OCI-LY7 (cell line): ENCODE data around the gene DALRD3. TPM values are rescaled to one million over a fixed set of nuclear protein-coding genes. Genes with fewer than 3 reads are reported as not detected.

Source experiments
- BruUV-seq: library from RNA; stranded (reverse); fragments of 400-500 nt; replicated peaks from 2 replicates; lab custom pipeline; 2021; lab: Mats Ljungman, UMichigan
- CTCF ChIA-PET: fragments of 300-600 bp; sonication (Branson Sonifier 250); formaldehyde crosslinking; loops from one replicate; lab custom pipeline; 2022; ENCODE audit warnings: antibody characterized with exemption; ENCODE audit not compliant: unreplicated experiment; lab: Charles Lee
- POLR2A ChIA-PET: fragments of 300-600 bp; sonication (Branson Sonifier 250); formaldehyde crosslinking; loops from one replicate; lab custom pipeline; 2022; ENCODE audit warnings: antibody characterized with exemption; lab: Charles Lee
- DNase-seq: peaks from one replicate; pipeline ENCODE4 v3.0.0-alpha.2; 2015; ENCODE audit warnings: low spot score
- H2AFZ ChIP-seq: fragments of 200-600 bp; sonication (generic), shearing (Covaris generic); 2 replicates; pipeline ENCODE4 v1.6.1; 2014; ENCODE audit warnings: mild to moderate bottlenecking, antibody characterized with exemption, low read length, moderate library complexity
- H3K27ac ChIP-seq: fragments of 200-600 bp; sonication (generic); 2 replicates; pipeline ENCODE4 v1.5.1; 2014; ENCODE audit warnings: mixed run types, low read depth, mild to moderate bottlenecking, moderate library complexity, low read length, inconsistent platforms; ENCODE audit not compliant: poor library complexity, severe bottlenecking
- H3K36me3 ChIP-seq: fragments of 200-600 bp; sonication (generic); 2 replicates; pipeline ENCODE4 v1.6.1; 2014; ENCODE audit warnings: mild to moderate bottlenecking, antibody characterized with exemption, low read length, moderate library complexity, mixed read lengths; ENCODE audit not compliant: insufficient read depth
- H3K4me1 ChIP-seq: fragments of 200-600 bp; sonication (generic); 2 replicates; pipeline ENCODE4 v1.5.1; 2014; ENCODE audit warnings: mild to moderate bottlenecking, low read length; ENCODE audit not compliant: insufficient read depth, poor library complexity, severe bottlenecking
- H3K4me2 ChIP-seq: fragments of 200-600 bp; sonication (generic); 2 replicates; pipeline ENCODE4 v1.6.1; 2014; ENCODE audit warnings: mild to moderate bottlenecking, low read length
- H3K4me3 ChIP-seq: fragments of 200-600 bp; sonication (generic); 2 replicates; pipeline ENCODE4 v1.5.1; 2014; ENCODE audit warnings: mild to moderate bottlenecking, low read depth, low read length; ENCODE audit not compliant: poor library complexity, severe bottlenecking
- H3K79me2 ChIP-seq: fragments of 200-600 bp; sonication (generic); 2 replicates; pipeline ENCODE4 v1.6.1; 2016; ENCODE audit warnings: low read depth, mild to moderate bottlenecking, low read length, moderate library complexity, mixed read lengths; ENCODE audit not compliant: insufficient read depth
- H3K9me2 ChIP-seq: fragments of 200-600 bp; sonication (generic); 2 replicates; pipeline ENCODE4 v1.6.1; 2016; ENCODE audit warnings: mild to moderate bottlenecking, low read length, mixed read lengths; ENCODE audit not compliant: insufficient read depth
- H3K9me3 ChIP-seq: fragments of 200-600 bp; sonication (generic); 2 replicates; pipeline ENCODE4 v1.6.1; 2014; ENCODE audit warnings: mild to moderate bottlenecking, mixed run types, low read length, mixed read lengths
- H4K20me1 ChIP-seq: fragments of 200-600 bp; sonication (generic); 2 replicates; pipeline ENCODE4 v1.6.1; 2014; ENCODE audit warnings: mild to moderate bottlenecking, antibody characterized with exemption, low read length, moderate library complexity, mixed read lengths; ENCODE audit not compliant: insufficient read depth
- CTCF ChIP-seq: fragments of 200-600 bp; sonication (generic); conservative IDR thresholded peaks from 2 replicates; pipeline ENCODE4 v1.5.1; 2014; ENCODE audit warnings: mild to moderate bottlenecking, antibody characterized with exemption, low read length, moderate library complexity, mixed read lengths
- EZH2phosphoT487 ChIP-seq: fragments of 200-600 bp; sonication (generic); IDR thresholded peaks from 2 replicates; pipeline ENCODE4 v1.6.1; 2018; ENCODE audit warnings: low read depth, borderline replicate concordance, mild to moderate bottlenecking, mixed run types, antibody characterized with exemption, low read length, moderate library complexity, mixed read lengths
- intact Hi-C: fragments of 100-400 bp; cut with micrococcal nuclease; formaldehyde crosslinking; loops from one replicate; pipeline ENCODE4 v1.10.0; 2022; ENCODE audit not compliant: unreplicated experiment
- total RNA-seq, 2 experiments: library from RNA; depleted of rRNA in 1 of 2; stranded (reverse); fragments of >200 nt in 1 of 2; shearing (Covaris generic) in 1 of 2; gene quantifications; 2 replicates each; pipeline ENCODE4 v1.2.3, GENCODE V29; 2014 to 2022

The DALRD3 gene
- total RNA-seq, 2 experiments from 2014 or later, result 35.0 to 36.2 TPM

GRCh38 chr3:49013738-49014660, 4.4 kb downstream of the DALRD3 start:
- H3K27ac ChIP-seq, result no peak overlapping the region
- no peak overlapping the region for H3K4me2 ChIP-seq
- CTCF ChIA-PET, result interaction anchor here (0.8 to 1.2 kb wide), 2 partner anchors 24 to 26 kb away, joined by 3 to 7 read pairs; partner anchors contain the start of gene P4HTM
- BruUV-seq, result no TSS peak
- peaks cover 61% of the 10 kb centered on the region for H3K36me3 ChIP-seq
- peaks cover 15% of the 10 kb centered on the region for H3K4me1 ChIP-seq
- POLR2A ChIA-PET, result no interaction called here
- no peak for TF ChIP-seq EZH2phosphoT487
- TF ChIP-seq CTCF, result peak; percentile 82
- H3K4me3 ChIP-seq, result no peak overlapping the region
- DNase-seq, result peak; percentile 69
- H2AFZ ChIP-seq, result no peak overlapping the region
- peaks cover 10% of the 10 kb centered on the region; the same call in 1 of the 2 replicates for H3K79me2 ChIP-seq
- H3K9me2 ChIP-seq, result no peaks in the 10 kb centered on the region
- intact Hi-C loops, result loop anchor here (1.0 kb wide), 1 partner anchor 26 kb away; no protein-coding TSS in a partner anchor
- no peaks in the 10 kb centered on the region for H3K9me3 ChIP-seq
- no peaks in the 10 kb centered on the region for H4K20me1 ChIP-seq

GRCh38 chr3:49013113-49013737, 5.2 kb downstream of the DALRD3 start:
- Histone ChIP-seq H3K4me2 (no peak overlapping the region), H3K9me2 (no peaks in the 10 kb centered on the region), H3K9me3 (no peaks in the 10 kb centered on the region), H4K20me1 (peaks cover 6% of the 10 kb centered on the region; the same call in 1 of the 2 replicates), H2AFZ (no peak overlapping the region), H3K36me3 (peaks cover 61% of the 10 kb centered on the region), H3K79me2 (peaks cover 17% of the 10 kb centered on the region; the same call in 1 of the 2 replicates), H3K4me1 (peaks cover 15% of the 10 kb centered on the region), H3K27ac (no peak overlapping the region), H3K4me3 (no peak overlapping the region)
- intact Hi-C loops, result no loop called here
- TF ChIP-seq EZH2phosphoT487 (no peak), CTCF (no peak)
- POLR2A ChIA-PET, result no interaction called here
- BruUV-seq, result no TSS peak
- DNase-seq, result no peak
- CTCF ChIA-PET, result interaction anchor here (1.2 kb wide), 1 partner anchor 24 kb away, joined by 7 read pairs; the partner anchor contains the start of gene P4HTM
